H1 (cell line): Measurements from ENCODE around the gene TMPRSS2. TPM values are rescaled to one million over a fixed set of nuclear protein-coding genes. Genes with fewer than 3 reads are reported as not detected.
A peak's percentile ranks its signal among the peaks of the same experiment; 100 is the strongest.

Experiments used
- CTCF ChIA-PET: fragments of 300-600 bp; sonication (Branson Sonifier 250); formaldehyde crosslinking; loops from one replicate; lab custom pipeline; 2021; ENCODE audit not compliant: partially characterized antibody; lab: Charles Lee
- POLR2A ChIA-PET: fragments of 300-600 bp; sonication (Branson Sonifier 250); formaldehyde crosslinking; loops from one replicate; lab custom pipeline; 2021; ENCODE audit warnings: inconsistent platforms; ENCODE audit not compliant: partially characterized antibody; lab: Charles Lee
- DNase-seq, 2 experiments: peaks; one replicate each; pipeline versions ENCODE4 v3.0.0 to v3.0.0-alpha.2; 2010 to 2022; ENCODE audit warnings: low spot score in 2 of 2, low read depth in 1 of 2, mixed read lengths in 1 of 2
- FAIRE-seq: peaks from 2 replicates; lab custom pipeline; 2011; peaks lifted over from hg19 to GRCh38; lab: Jason Lieb, UNC
- H2AFZ ChIP-seq: 2 replicates; pipeline ENCODE4 v1.8.1; 2012; ENCODE audit warnings: low read length, inconsistent platforms
- H2AK5ac ChIP-seq: 2 replicates; pipeline ENCODE4 v1.6.1; 2013; ENCODE audit warnings: low read depth, low read length
- H2BK120ac ChIP-seq: replicated peaks from 2 replicates; pipeline ENCODE3; 2013; ENCODE audit warnings: low read depth, low read length, inconsistent platforms
- H2BK12ac ChIP-seq: 2 replicates; pipeline ENCODE4 v1.6.1; 2013; ENCODE audit warnings: low read depth, low read length
- H2BK15ac ChIP-seq: 2 replicates; pipeline ENCODE4 v1.6.1; 2013; ENCODE audit warnings: low read length
- H2BK20ac ChIP-seq: 2 replicates; pipeline ENCODE4 v1.6.1; 2013; ENCODE audit warnings: low read length
- H2BK5ac ChIP-seq: 2 replicates; pipeline ENCODE4 v1.6.1; 2013; ENCODE audit warnings: low read depth, low read length
- H3K14ac ChIP-seq: 2 replicates; pipeline ENCODE4 v1.6.1; 2013; ENCODE audit warnings: inconsistent platforms; ENCODE audit not compliant: insufficient read length
- H3K18ac ChIP-seq: 2 replicates; pipeline ENCODE4 v1.6.1; 2013; ENCODE audit warnings: low read length; ENCODE audit errors: extremely low read depth
- H3K23ac ChIP-seq: 2 replicates; pipeline ENCODE4 v1.6.1; 2013; ENCODE audit warnings: inconsistent platforms; ENCODE audit not compliant: insufficient read length
- H3K23me2 ChIP-seq: 2 replicates; pipeline ENCODE4 v1.6.1; 2013; ENCODE audit warnings: low read depth, low read length
- H3K27ac ChIP-seq: 2 replicates; pipeline ENCODE4 v1.6.1; 2011; ENCODE audit warnings: low read depth, low read length, inconsistent platforms
- H3K27me3 ChIP-seq, 4 experiments: replicated peaks in 1 of 4; 1 replicate in 1 of 4; 2 replicates in 3 of 4; pipeline versions ENCODE4 v1.6.1 to v1.8.1; 2011 to 2013; ENCODE audit warnings: low read length in 3 of 4, mild to moderate bottlenecking in 3 of 4, inconsistent platforms in 2 of 4, mixed read lengths in 2 of 4, moderate library complexity in 1 of 4; ENCODE audit not compliant: control insufficient read depth in 3 of 4, insufficient read depth in 3 of 4; ENCODE audit errors: extremely low read depth in 1 of 4
- H3K36me3 ChIP-seq, 4 experiments: 2 replicates each; pipeline versions ENCODE4 v1.6.1 to v1.8.1; 2011 to 2013; ENCODE audit warnings: mild to moderate bottlenecking in 4 of 4, low read length in 3 of 4, moderate library complexity in 2 of 4, control low read depth in 1 of 4, inconsistent platforms in 1 of 4; ENCODE audit not compliant: insufficient read depth in 4 of 4, control insufficient read depth in 2 of 4
- H3K4ac ChIP-seq: replicated peaks from 2 replicates; pipeline ENCODE3; 2013; ENCODE audit warnings: low read length, low read depth, mixed read lengths, inconsistent platforms; ENCODE audit not compliant: insufficient read length
- H3K4me1 ChIP-seq, 4 experiments: replicated peaks in 1 of 4; 1 replicate in 1 of 4; 2 replicates in 3 of 4; pipeline versions ENCODE4 v1.6.1 to v1.8.1; 2011 to 2013; ENCODE audit warnings: low read length in 3 of 4, inconsistent platforms in 2 of 4, mixed read lengths in 1 of 4; ENCODE audit not compliant: insufficient read depth in 4 of 4, control insufficient read depth in 3 of 4
- H3K4me2 ChIP-seq, 2 experiments: 2 replicates each; pipeline versions ENCODE4 v1.6.1 to v1.8.1; 2011 to 2013; ENCODE audit warnings: low read depth in 2 of 2, low read length in 2 of 2, control low read depth in 1 of 2, inconsistent platforms in 1 of 2, mild to moderate bottlenecking in 1 of 2; ENCODE audit not compliant: insufficient read depth in 1 of 2
- H3K4me3 ChIP-seq, 4 experiments: fragments of 200-600, 300-600 bp in 1 of 4; sonication (generic), shearing (Covaris generic), sonication (Bioruptor Twin) in 1 of 4; 2 replicates each; pipeline versions ENCODE4 v1.5.1 to v1.8.1; 2011 to 2016; ENCODE audit warnings: low read length in 4 of 4, low read depth in 3 of 4, control low read depth in 2 of 4, inconsistent platforms in 2 of 4, mild to moderate bottlenecking in 2 of 4, mixed read lengths in 1 of 4, moderate library complexity in 1 of 4; ENCODE audit not compliant: insufficient read depth in 2 of 4; ENCODE audit errors: extremely low read depth in 1 of 4
- H3K56ac ChIP-seq: replicated peaks from 2 replicates; pipeline ENCODE3; 2013; ENCODE audit warnings: low read depth, mild to moderate bottlenecking, mixed read lengths, low read length, inconsistent platforms; ENCODE audit not compliant: insufficient read length
- H3K79me1 ChIP-seq: 2 replicates; pipeline ENCODE4 v1.6.1; 2013; ENCODE audit warnings: low read depth, low read length, control low read depth
- H3K79me2 ChIP-seq, 2 experiments: 2 replicates each; pipeline versions ENCODE4 v1.6.1 to v1.8.1; 2012 to 2013; ENCODE audit warnings: low read length in 2 of 2, mild to moderate bottlenecking in 2 of 2, inconsistent platforms in 1 of 2; ENCODE audit not compliant: insufficient read depth in 2 of 2, control insufficient read depth in 1 of 2
- H3K9ac ChIP-seq, 4 experiments: replicated peaks in 1 of 4; 1 replicate in 1 of 4; 2 replicates in 3 of 4; pipeline versions ENCODE4 v1.6.1 to v1.8.1; 2011 to 2013; ENCODE audit warnings: low read depth in 3 of 4, low read length in 3 of 4, control low read depth in 2 of 4, mild to moderate bottlenecking in 2 of 4, moderate library complexity in 2 of 4, inconsistent platforms in 1 of 4; ENCODE audit errors: extremely low read depth in 1 of 4
- H3K9me3 ChIP-seq, 2 experiments: 2 replicates each; pipeline versions ENCODE4 v1.6.1 to v1.8.1; 2012 to 2013; ENCODE audit warnings: mild to moderate bottlenecking in 2 of 2, moderate library complexity in 2 of 2, control low read depth in 1 of 2, inconsistent platforms in 1 of 2, low read depth in 1 of 2, low read length in 1 of 2, mixed read lengths in 1 of 2; ENCODE audit not compliant: insufficient read depth in 2 of 2
- H4K20me1 ChIP-seq, 2 experiments: replicated peaks in 1 of 2; 2 replicates each; pipeline versions ENCODE3 to v1.8.1; 2011 to 2013; ENCODE audit warnings: inconsistent platforms in 2 of 2, low read length in 2 of 2, mild to moderate bottlenecking in 1 of 2; ENCODE audit not compliant: insufficient read depth in 2 of 2, control insufficient read depth in 1 of 2
- H4K5ac ChIP-seq: 2 replicates; pipeline ENCODE4 v1.6.1; 2013; ENCODE audit warnings: low read length, low read depth, mixed read lengths, inconsistent platforms; ENCODE audit not compliant: insufficient read length
- H4K8ac ChIP-seq: 2 replicates; pipeline ENCODE4 v1.8.0; 2013; ENCODE audit warnings: mild to moderate bottlenecking, moderate library complexity, low read length, inconsistent platforms; ENCODE audit not compliant: insufficient read depth; ENCODE audit errors: extremely low read depth
- H4K91ac ChIP-seq: replicated peaks from 2 replicates; pipeline ENCODE3; 2013; ENCODE audit warnings: low read length, mixed read lengths, inconsistent platforms; ENCODE audit not compliant: insufficient read length
- ASH2L ChIP-seq: fragments of 200-600, 300-600 bp; sonication (generic); IDR thresholded peaks from one replicate; pipeline ENCODE4 v1.7.1; 2017; ENCODE audit warnings: low read length
- CHD1 ChIP-seq: IDR thresholded peaks from 2 replicates; pipeline ENCODE4 v1.6.1; 2012; ENCODE audit warnings: low read depth, low read length, improper control_type of control experiment
- KDM5A ChIP-seq: fragments of 200-600 bp; IDR thresholded peaks from 2 replicates; pipeline ENCODE4 v1.7.1; 2012; ENCODE audit warnings: mild to moderate bottlenecking, low read length, inconsistent platforms, mixed read lengths
- MAFK ChIP-seq: IDR thresholded peaks from 2 replicates; pipeline ENCODE4 v1.6.1; 2012; ENCODE audit warnings: low read depth, mild to moderate bottlenecking, improper control_type of control experiment, low read length
- NRF1 ChIP-seq: IDR thresholded peaks from 2 replicates; pipeline ENCODE4 v1.6.1; 2011; ENCODE audit warnings: mild to moderate bottlenecking, low read depth, low read length, improper control_type of control experiment
- POLR2AphosphoS5 ChIP-seq: IDR thresholded peaks from 2 replicates; pipeline ENCODE4 v1.6.1; 2011; ENCODE audit warnings: low read depth, low read length
- POU5F1 ChIP-seq: IDR thresholded peaks from 2 replicates; pipeline ENCODE4 v1.6.1; 2011; ENCODE audit warnings: low read depth, mild to moderate bottlenecking, low read length, moderate library complexity
- SIRT6 ChIP-seq: IDR thresholded peaks from one replicate; pipeline ENCODE4 v1.7.1; 2012; ENCODE audit warnings: low read length, inconsistent platforms
- WGBS, 2 experiments: shearing (Covaris generic) in 1 of 2; methylation state at CpG; one replicate each; pipeline versions ENCODE4 v1.1.6 to v1.1.7; 2013 to 2015; ENCODE audit warnings: low lambda C conversion rate in 2 of 2, mixed read lengths in 2 of 2, inconsistent platforms in 1 of 2, low coverage in 1 of 2, missing lambda C conversion rate in 1 of 2; ENCODE audit not compliant: insufficient replicate concordance in 2 of 2, insufficient coverage in 1 of 2, insufficient read length in 1 of 2; ENCODE audit errors: extremely low coverage in 1 of 2, missing lambda C conversion rate in 1 of 2; 5-methylcytosine and 5-hydroxymethylcytosine counted together
- polyA plus RNA-seq, 7 experiments: library from polyadenylated mRNA; depleted of rRNA in 3 of 7; stranded (reverse) in 5 of 7; unstranded in 2 of 7; fragments of >200 nt in 5 of 7; fragments of 200-250 nt in 2 of 7; gene quantifications; 1 replicate in 5 of 7; 2 replicates in 1 of 7; 4 replicates in 1 of 7; pipeline versions ENCODE4 v1.2.1 to v1.2.3, GENCODE V29; 2011 to 2013; ENCODE audit warnings: missing spikeins in 2 of 7, mixed read lengths in 2 of 7
- total RNA-seq: library from RNA; stranded (reverse); fragmentation: NEBNext Ultra II Directional; extraction: Animal tissue kit (Norgen Biotek cat#: 25700); gene quantifications from 2 replicates; pipeline ENCODE4 v1.2.1, GENCODE V29; 2021

The TMPRSS2 gene
- total and polyA plus RNA-seq, 2 of the 8 experiments (the other 6 are each of a cell fraction or from before 2014, with no cell fraction given), result 9.2 to 11.0 TPM

- peaks cover 0 to 3% of the 10 kb centered on the region in 2 experiments; a peak in 1 of 4 replicates for H3K9me3 ChIP-seq
- H3K36me3 ChIP-seq, result no peaks in the 10 kb centered on the region
- H3K79me1 ChIP-seq, result no peaks in the 10 kb centered on the region
- H3K4ac ChIP-seq, result no peak overlapping the region
- H2BK15ac ChIP-seq, result no peak overlapping the region; the same call in 1 of the 2 replicates
- no peak overlapping the region for H3K9ac ChIP-seq
- 0 out of 2 replicates have a peak overlapping the region, but pooled peaks have one; percentile 48 for H2BK20ac ChIP-seq
- no peaks in the 10 kb centered on the region for H4K20me1 ChIP-seq
- H4K8ac ChIP-seq, result no peak overlapping the region
- DNase-seq (no peak), FAIRE-seq (no peak)
- no peak overlapping the region for H3K27ac ChIP-seq
- no peak overlapping the region for H2BK5ac ChIP-seq
- H3K23ac ChIP-seq, result no peak overlapping the region
- H3K4me3 ChIP-seq, result no peak overlapping the region
- no peak overlapping the region for H3K56ac ChIP-seq
- H2AK5ac ChIP-seq, result no peak overlapping the region
- H4K91ac ChIP-seq, result no peak overlapping the region
- H3K27me3 ChIP-seq, result no peaks in the 10 kb centered on the region
- TF ChIP-seq SIRT6, result no peak
- no peak for TF ChIP-seq POLR2AphosphoS5
- no peak for TF ChIP-seq NRF1
- TF ChIP-seq ASH2L, result no peak
- no peak for TF ChIP-seq MAFK
- TF ChIP-seq CHD1, result no peak
- TF ChIP-seq KDM5A, result no peak
- TF ChIP-seq POU5F1, result no peak
- H2BK12ac ChIP-seq, result no peak overlapping the region
- WGBS, 2 experiments, result 84% methylated on average over 14 of the region's 16 CpGs; no CpG with 5 or more reads in 1 of the 2 experiments
- H3K4me2 ChIP-seq, result no peak overlapping the region
- ChIA-PET CTCF (interaction anchor here (1.3 kb wide), 1 partner anchor 169 kb away, joined by 4 read pairs; no protein-coding TSS in a partner anchor), POLR2A (interaction anchor here (0.9 kb wide), 1 partner anchor 18 kb away, joined by 3 read pairs; no protein-coding TSS in a partner anchor)
- no peak overlapping the region for H3K14ac ChIP-seq
- H2BK120ac ChIP-seq, result no peak overlapping the region
- no peak overlapping the region for H4K5ac ChIP-seq
- no peak overlapping the region for H3K18ac ChIP-seq
- H2AFZ ChIP-seq, result no peak overlapping the region
- H3K4me1 ChIP-seq, result peaks cover 0 to 10% (median 0%) of the 10 kb centered on the region in 4 experiments; a peak in 3 of 7 replicates
- no peaks in the 10 kb centered on the region for H3K23me2 ChIP-seq
- H3K79me2 ChIP-seq, result no peaks in the 10 kb centered on the region
Observed at GRCh38 chr21:41451753-41452676, 55.9 kb downstream of the TMPRSS2 start.
